Measurements from ENCODE around the gene SMPD1. TPM values are rescaled to one million over a fixed set of nuclear protein-coding genes. Genes with fewer than 3 reads are reported as not detected.
A peak's percentile ranks its signal among the peaks of the same experiment; 100 is the strongest.

The SMPD1 gene
- total and polyA plus RNA-seq, 2 of the 8 experiments (the other 6 are each of a cell fraction or from before 2014, with no cell fraction given) = 1.9 to 2.4 TPM

DNA sequence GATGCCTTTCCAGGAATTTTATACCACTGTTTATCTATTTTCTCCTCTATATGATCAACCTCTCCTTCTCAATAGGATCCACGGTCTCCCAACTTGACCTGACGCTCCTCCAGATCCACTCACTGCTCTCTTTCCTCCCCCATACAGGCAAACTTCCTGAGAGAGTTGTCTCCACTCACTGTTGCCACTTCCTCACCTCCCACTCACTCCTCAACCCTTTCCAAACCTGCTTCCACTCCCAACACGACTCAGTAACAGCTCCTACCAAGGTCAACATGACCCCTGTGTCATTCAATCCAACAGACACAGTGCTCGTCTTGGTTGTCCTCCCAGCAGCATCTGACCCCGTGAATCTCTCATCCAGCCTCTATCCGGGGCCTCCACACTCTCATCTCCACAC lies 25.5 kb downstream of the SMPD1 start:
- Histone ChIP-seq H3K79me2 (ENCODE audit: control insufficient read depth in 1 of 2, insufficient read depth in 2 of 2, low read length in 2 of 2) (no peaks in the 10 kb centered on the region), H3K9ac (replicated peaks in 1 of 4; ENCODE audit: extremely low read depth in 1 of 4, low read depth in 3 of 4, low read length in 3 of 4) (no peak overlapping the region), H2AFZ (ENCODE audit: low read length) (no peak overlapping the region), H3K27me3 (replicated peaks in 1 of 4; ENCODE audit: control insufficient read depth in 3 of 4, extremely low read depth in 1 of 4, insufficient read depth in 3 of 4, low read length in 3 of 4) (peaks cover 1 to 13% (median 7%) of the 10 kb centered on the region in 4 experiments), H2AK5ac (ENCODE audit: low read depth, low read length) (no peak overlapping the region), H3K79me1 (ENCODE audit: low read depth, low read length) (0 out of 2 replicates have a peak, but pooled peaks cover 2% of the 10 kb centered on the region), H3K23ac (ENCODE audit: insufficient read length) (no peak overlapping the region), H3K4ac (replicated peaks; ENCODE audit: insufficient read length, low read depth, low read length) (no peak overlapping the region), H4K91ac (replicated peaks; ENCODE audit: insufficient read length, low read length) (no peak overlapping the region), H4K20me1 (replicated peaks in 1 of 2; ENCODE audit: control insufficient read depth in 1 of 2, insufficient read depth in 2 of 2, low read length in 2 of 2) (no peaks in the 10 kb centered on the region), H3K9me3 (ENCODE audit: insufficient read depth in 2 of 2, low read depth in 1 of 2, low read length in 1 of 2) (no peaks in the 10 kb centered on the region), H4K8ac (ENCODE audit: extremely low read depth, insufficient read depth, low read length) (no peak overlapping the region), H3K18ac (ENCODE audit: extremely low read depth, low read length) (no peak overlapping the region), H2BK20ac (ENCODE audit: low read length) (no peak overlapping the region), H3K4me1 (replicated peaks in 1 of 4; ENCODE audit: control insufficient read depth in 3 of 4, insufficient read depth in 4 of 4, low read length in 3 of 4) (peaks cover 2 to 5% (median 4%) of the 10 kb centered on the region in 4 experiments; a peak in 4 of 7 replicates), H3K56ac (replicated peaks; ENCODE audit: insufficient read length, low read depth, low read length) (no peak overlapping the region), H2BK12ac (ENCODE audit: low read depth, low read length) (no peak overlapping the region), H3K27ac (ENCODE audit: low read depth, low read length) (no peak overlapping the region), H2BK120ac (replicated peaks; ENCODE audit: low read depth, low read length) (no peak overlapping the region), H2BK5ac (ENCODE audit: low read depth, low read length) (peak overlapping the region; percentile 35; the same call in 1 of the 2 replicates), H3K14ac (ENCODE audit: insufficient read length) (no peak overlapping the region), H4K5ac (ENCODE audit: insufficient read length, low read depth, low read length) (no peak overlapping the region), H2BK15ac (ENCODE audit: low read length) (no peak overlapping the region), H3K36me3 (ENCODE audit: control insufficient read depth in 2 of 4, insufficient read depth in 4 of 4, low read length in 3 of 4) (no peaks in the 10 kb centered on the region), H3K23me2 (ENCODE audit: low read depth, low read length) (peaks cover 5% of the 10 kb centered on the region; the same call in 1 of the 2 replicates), H3K4me2 (ENCODE audit: insufficient read depth in 1 of 2, low read depth in 2 of 2, low read length in 2 of 2) (no peak overlapping the region), H3K4me3 (ENCODE audit: extremely low read depth in 1 of 4, insufficient read depth in 2 of 4, low read depth in 3 of 4, low read length in 4 of 4) (no peak overlapping the region)
- POLR2A ChIA-PET (ENCODE audit: partially characterized antibody) = no interaction called here
- 86% methylated on average over 6 of the region's 6 CpGs; no CpG with 5 or more reads in 1 of the 2 experiments for WGBS, 2 experiments (ENCODE audit: extremely low coverage in 1 of 2, insufficient coverage in 1 of 2, insufficient read length in 1 of 2, insufficient replicate concordance in 2 of 2, low coverage in 1 of 2, low lambda C conversion rate in 2 of 2, missing lambda C conversion rate in 1 of 2)
- CTCF ChIA-PET (ENCODE audit: partially characterized antibody) = interaction anchor here (1.7 to 10.1 kb wide), 2 partner anchors 11 to 28 kb away, joined by 4 to 78 read pairs; partner anchors contain the start of gene HPX
- no peak for DNase-seq (ENCODE audit: low read depth in 1 of 2, low spot score in 2 of 2)
- FAIRE-seq = no peak
- no peak for TF ChIP-seq POLR2AphosphoS5 (IDR thresholded peaks at IDR 0.05; ENCODE audit: low read depth, low read length)
- no peak for TF ChIP-seq RFX5 (IDR thresholded peaks at IDR 0.05; ENCODE audit: borderline replicate concordance, low read depth, low read length)
- no peak for TF ChIP-seq RBBP5 (IDR thresholded peaks at IDR 0.05; ENCODE audit: borderline replicate concordance, low read depth, low read length)
- no peak for TF ChIP-seq EGR1 (IDR thresholded peaks at IDR 0.05; ENCODE audit: borderline replicate concordance, low read depth, low read length)
- TF ChIP-seq ATF3 (IDR thresholded peaks at IDR 0.05; ENCODE audit: insufficient read depth, low read depth, low read length) = no peak
- no peak for TF ChIP-seq HDAC6 (IDR thresholded peaks at IDR 0.05; ENCODE audit: low read depth, low read length)
- TF ChIP-seq GABPA (IDR thresholded peaks at IDR 0.05; ENCODE audit: borderline replicate concordance, insufficient read depth, low read length) = no peak
- TF ChIP-seq SIN3A (conservative IDR thresholded peaks at IDR 0.05 in 1 of 2, IDR thresholded peaks at IDR 0.05 in 1 of 2; ENCODE audit: low read depth in 1 of 2, low read length in 2 of 2) = no peak
- TF ChIP-seq NRF1 (IDR thresholded peaks at IDR 0.05; ENCODE audit: low read depth, low read length) = no peak
- TF ChIP-seq FOSL1 (IDR thresholded peaks at IDR 0.05; ENCODE audit: insufficient read depth, low read depth, low read length) = no peak
- no peak for TF ChIP-seq CBX5 (IDR thresholded peaks at IDR 0.05; ENCODE audit: low read depth, low read length)
- TF ChIP-seq ZNF274 (IDR thresholded peaks at IDR 0.05; ENCODE audit: borderline replicate concordance, extremely low read depth, low read length) = no peak
- no peak for TF ChIP-seq GTF2F1 (IDR thresholded peaks at IDR 0.05; ENCODE audit: borderline replicate concordance, low read depth, low read length)
- TF ChIP-seq ASH2L (IDR thresholded peaks at IDR 0.05; ENCODE audit: low read length) = no peak
